GM21390 (cell line): ENCODE data around the gene SRGAP3.

Experiments
- ATAC-seq: cut with Tn5 transposase; IDR thresholded peaks from one replicate; pipeline ENCODE4 v1.9.1; 2021; ENCODE audit not compliant: unreplicated experiment

SRGAP3 gene

DNA sequence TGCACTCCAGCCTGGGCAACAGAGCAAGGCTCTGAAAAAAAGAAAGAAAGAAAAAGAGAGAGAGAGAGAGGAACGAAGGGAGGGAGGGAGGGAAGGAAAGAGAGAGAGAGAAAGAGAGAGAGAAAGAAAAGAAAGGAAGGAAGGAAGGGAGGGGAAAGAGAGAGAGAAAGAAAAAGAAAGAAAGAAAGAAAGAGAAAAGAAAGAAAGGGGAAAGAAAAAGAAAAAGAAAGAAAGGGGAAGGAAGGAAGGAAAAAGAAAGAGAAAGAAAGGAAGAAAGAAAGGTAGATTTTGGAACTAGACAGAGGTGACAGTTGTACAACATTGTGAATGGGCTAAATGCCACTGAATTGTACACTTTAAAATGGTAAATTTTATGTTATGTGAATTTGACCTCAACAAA, 5.3 kb upstream of the SRGAP3 start:
- ATAC-seq: no peak

GRCh38 chr3:9253327-9253726, 3.9 kb upstream of the SRGAP3 start:
- ATAC-seq: no peak

GRCh38 chr3:9251055-9251786, 1.8 kb upstream of the SRGAP3 start:
- ATAC-seq: no peak

- no peak for ATAC-seq
These were observed 790 bp upstream of the SRGAP3 start for GRCh38 chr3:9250236-9250635.

DNA sequence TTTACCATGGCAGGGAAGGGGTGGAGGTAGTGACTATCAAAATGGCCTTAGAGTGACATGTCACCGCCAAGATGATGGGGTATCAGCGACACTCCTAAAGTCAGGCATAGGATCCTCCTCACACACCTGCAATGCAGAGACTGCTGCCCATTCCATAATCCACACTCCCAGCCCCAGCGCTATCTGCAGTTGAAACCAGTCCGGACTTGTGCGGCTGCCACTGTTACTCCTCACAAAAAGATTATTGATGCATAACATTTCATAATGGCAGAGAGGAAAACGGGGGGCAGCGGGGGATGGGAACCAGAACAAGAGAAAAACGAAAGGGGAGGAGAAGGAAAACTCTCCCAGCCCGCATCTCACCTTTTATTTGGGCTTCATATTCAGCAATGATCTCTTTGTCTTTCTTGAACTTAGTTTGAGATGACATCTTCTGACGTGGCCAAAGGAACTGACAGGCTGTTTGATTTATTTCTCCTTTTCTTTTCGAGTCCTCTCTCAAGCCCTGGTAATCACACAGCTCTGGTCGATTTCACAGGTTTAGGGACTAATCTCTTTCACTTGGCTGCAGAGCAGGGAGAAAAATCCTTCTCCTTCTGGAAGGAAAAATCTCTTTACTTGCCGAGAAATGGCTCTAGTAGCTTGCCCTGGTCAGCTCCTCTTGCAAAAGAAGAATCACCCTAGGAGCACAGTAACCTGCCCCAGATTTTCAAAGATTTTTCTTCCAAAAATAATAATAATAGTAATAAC, 749 bp downstream of the SRGAP3 start:
- ATAC-seq: no peak

- no peak for ATAC-seq
These were observed 1.4 kb downstream of the SRGAP3 start for GRCh38 chr3:9247941-9248521.

DNA sequence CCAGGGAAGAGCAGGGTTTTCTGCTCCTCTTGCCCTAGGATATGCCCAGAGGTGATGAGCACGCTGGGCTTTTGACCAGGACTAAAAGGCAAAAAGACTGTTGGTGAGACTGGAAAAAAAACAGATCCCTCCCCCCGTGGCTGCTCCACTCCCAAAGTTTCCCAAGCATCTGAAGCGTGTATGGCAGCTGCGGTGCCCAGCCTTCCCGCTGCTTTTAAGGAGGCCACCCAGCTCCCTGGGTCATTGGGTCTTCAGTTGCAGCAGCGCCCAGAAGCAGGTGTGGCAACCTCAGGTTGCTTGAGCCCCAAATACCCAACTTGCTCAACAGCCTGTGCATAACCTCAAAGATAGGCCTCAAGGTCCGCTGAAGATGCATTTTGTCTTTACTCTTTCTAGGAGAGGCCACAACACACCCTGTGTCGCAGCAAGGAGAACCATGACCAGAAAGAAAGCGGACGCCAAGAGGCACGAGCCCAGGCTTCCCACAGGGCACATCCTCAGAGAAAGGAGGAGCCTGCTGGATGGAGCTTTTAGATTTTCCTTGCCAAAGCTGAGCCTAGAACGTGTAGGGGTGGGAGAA, 2.0 kb downstream of the SRGAP3 start:
- ATAC-seq: no peak

- ATAC-seq: no peak
These were observed 3.3 kb downstream of the SRGAP3 start for GRCh38 chr3:9246189-9246588.

DNA sequence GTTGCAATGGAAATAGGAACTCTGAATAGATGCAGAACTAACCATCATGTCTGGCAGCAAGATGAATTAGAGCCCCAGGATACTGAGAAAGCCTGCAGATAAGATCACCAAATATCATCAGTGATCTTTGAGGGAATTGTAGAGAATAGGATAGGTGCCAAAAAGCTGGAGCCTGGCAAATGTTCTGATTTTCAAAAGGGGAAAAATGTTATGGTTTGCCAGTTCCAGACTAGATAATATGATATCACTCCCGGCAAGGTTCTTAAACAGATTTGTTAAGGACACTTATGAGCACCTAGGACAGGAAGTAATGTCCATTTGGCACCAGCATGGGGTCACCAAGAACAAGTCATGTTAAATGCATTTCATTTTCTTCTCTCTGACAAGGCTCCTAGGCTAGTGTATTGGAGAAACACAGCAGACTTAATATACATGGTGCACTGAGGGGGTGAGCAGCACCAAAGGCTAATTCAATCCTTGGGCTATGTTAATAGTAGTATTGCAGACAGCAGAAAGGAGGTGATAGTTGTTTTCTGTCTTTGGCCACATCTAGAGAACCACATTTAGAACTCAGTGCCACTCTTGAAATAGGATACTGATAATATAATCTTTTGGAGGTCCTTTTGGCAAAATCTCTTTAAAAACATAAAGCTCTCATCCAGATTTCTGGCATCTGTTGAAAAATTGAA, 4.8 kb downstream of the SRGAP3 start:
- no peak for ATAC-seq

- ATAC-seq: no peak
These were observed 7.5 kb downstream of the SRGAP3 start for GRCh38 chr3:9241956-9242355.

- no peak for ATAC-seq
These were observed 9.8 kb downstream of the SRGAP3 start for GRCh38 chr3:9239680-9240079.

- ATAC-seq: no peak
These were observed 10.6 kb downstream of the SRGAP3 start for GRCh38 chr3:9238721-9239295.

GRCh38 chr3:9238276-9238675, 11.2 kb downstream of the SRGAP3 start:
- ATAC-seq: no peak

- no peak for ATAC-seq
These were observed 15.4 kb downstream of the SRGAP3 start for GRCh38 chr3:9233814-9234600.

DNA sequence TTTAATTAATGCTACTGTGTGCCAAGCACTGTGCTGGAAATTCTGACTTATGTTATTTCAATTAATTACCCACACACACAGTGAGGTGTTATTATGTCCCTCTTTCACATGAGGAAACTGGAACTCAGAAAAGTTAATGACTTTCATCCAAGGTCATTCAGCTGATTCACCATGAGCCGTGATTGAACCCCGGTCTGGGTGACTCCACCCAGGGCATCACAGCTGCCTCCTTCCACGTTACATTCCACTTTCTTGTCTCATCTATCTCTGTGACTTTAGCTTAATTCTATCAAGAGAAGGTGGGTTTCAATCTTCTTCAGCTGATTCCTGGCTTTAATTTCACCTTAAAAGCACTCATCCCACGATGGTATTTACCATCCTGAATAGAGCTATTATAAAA, 16.3 kb downstream of the SRGAP3 start:
- ATAC-seq: no peak

DNA sequence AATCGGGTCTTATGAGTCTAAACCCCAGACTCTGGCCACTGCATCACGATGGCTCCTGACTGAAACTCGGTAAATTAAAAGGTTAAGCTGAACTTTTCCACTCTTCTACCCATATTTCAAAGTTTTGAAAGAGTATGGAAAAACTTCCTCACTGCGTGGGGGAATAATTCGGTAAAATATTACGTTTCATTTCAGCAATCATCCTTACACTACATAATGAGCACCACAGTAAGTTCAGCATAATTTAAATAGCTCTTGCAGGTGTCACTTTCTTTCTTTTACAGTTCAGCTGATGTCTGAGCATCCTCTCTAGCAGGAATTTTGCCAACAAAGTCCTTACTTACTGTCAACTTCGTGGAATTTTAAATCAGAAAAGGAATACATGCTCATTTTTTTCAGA, 17.5 kb downstream of the SRGAP3 start:
- ATAC-seq: no peak

DNA sequence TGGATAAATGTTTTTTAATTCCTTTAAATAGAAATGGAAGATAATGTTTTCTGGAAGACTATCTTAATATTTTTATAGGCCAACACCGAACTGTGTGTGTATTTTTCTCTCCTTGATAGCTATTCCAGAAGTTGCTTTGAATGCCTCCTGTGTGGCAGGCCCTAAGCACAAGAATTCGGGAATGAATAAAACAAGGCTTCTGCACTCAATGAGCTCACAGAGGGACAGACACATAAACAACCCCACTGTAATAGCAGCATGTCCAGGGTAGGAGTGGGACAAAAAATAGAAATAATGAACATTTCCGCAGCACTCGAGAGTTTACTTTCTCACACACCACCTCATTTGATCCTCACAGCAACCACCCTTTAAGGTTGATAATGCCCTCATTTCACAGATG, 18.0 kb downstream of the SRGAP3 start:
- ATAC-seq: no peak

- ATAC-seq: no peak
These were observed 18.4 kb downstream of the SRGAP3 start for GRCh38 chr3:9231006-9231405.

- ATAC-seq: no peak
These were observed 18.9 kb downstream of the SRGAP3 start for GRCh38 chr3:9230596-9230995.

DNA sequence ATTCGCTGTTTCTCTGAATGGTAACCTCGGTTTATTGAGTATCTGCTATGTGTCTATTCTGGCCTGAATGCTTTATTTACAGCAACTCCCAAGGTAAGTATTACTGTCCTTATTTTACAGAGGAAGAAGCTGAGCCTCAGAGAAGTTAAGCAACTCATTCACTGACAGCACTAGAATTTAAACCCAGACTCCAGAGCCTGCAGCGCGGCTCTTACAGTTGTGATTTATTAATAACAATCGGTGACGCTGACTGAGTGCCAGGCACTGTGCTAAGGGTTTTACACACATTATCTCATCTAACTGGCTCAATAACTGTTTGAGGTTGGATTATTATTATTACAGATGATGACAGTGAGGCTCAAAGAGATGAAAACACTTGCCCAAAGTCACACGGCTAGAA, 19.6 kb downstream of the SRGAP3 start:
- ATAC-seq: no peak
